Measurements from ENCODE around the gene SDS. TPM values are rescaled to one million over a fixed set of nuclear protein-coding genes. Genes with fewer than 3 reads are reported as not detected.

Gene SDS
- total and polyA plus RNA-seq, 2 experiments from 2014 or later, result 0.39 to 0.43 TPM

DNA sequence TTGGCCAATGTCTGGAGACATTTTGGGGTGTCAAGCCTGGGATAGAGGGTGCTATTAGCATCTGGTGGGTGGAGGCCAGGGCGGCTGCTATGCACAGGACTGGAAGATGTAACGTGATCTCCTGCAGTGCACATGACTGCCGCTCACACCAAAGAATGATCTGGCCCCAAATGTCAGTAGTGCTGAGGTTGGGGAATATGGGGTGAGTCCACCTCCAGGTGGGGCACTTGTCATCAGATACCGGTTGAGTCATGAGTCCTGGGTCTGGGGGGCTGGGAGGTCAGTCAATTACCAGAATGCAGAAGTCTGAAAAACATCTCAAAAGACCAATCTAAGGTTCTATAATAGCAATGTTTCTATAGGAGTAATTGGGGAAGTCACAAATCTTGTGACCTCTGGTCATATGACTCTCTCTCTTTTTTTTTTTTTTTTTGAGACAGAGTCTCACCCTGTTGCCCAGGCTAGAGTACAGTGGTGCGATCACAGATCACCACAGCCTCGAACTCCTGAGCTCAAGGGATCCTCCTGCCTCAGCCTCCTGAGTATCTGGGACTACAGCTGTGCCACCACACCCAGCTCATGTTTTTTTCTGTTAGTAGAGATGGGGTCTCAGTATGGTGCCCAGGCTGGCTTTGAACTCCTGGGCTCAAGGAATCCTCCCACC lies 12.5 kb upstream of the SDS start:
- H3K9me2 ChIP-seq (replicated peaks; ENCODE audit: insufficient read depth), result no peaks in the 10 kb centered on the region
- WGBS (ENCODE audit: low lambda C conversion rate, missing lambda C conversion rate), result 65% methylated on average over 6 of the region's 6 CpGs
- no peak for DNase-seq (ENCODE audit: low spot score)
- no peak overlapping the region for H3K4me2 ChIP-seq
- H3K27me3 ChIP-seq, result no peaks in the 10 kb centered on the region
- no peaks in the 10 kb centered on the region for H3K79me2 ChIP-seq
- no peaks in the 10 kb centered on the region for H4K20me1 ChIP-seq (ENCODE audit: insufficient read depth, poor library complexity, severe bottlenecking)
- no peaks in the 10 kb centered on the region for H3K36me3 ChIP-seq (replicated peaks; ENCODE audit: insufficient read depth, low read depth)
- TF ChIP-seq EZH2 (IDR thresholded peaks at IDR 0.05; ENCODE audit: borderline replicate concordance), result no peak
- TF ChIP-seq, protein P1, sequence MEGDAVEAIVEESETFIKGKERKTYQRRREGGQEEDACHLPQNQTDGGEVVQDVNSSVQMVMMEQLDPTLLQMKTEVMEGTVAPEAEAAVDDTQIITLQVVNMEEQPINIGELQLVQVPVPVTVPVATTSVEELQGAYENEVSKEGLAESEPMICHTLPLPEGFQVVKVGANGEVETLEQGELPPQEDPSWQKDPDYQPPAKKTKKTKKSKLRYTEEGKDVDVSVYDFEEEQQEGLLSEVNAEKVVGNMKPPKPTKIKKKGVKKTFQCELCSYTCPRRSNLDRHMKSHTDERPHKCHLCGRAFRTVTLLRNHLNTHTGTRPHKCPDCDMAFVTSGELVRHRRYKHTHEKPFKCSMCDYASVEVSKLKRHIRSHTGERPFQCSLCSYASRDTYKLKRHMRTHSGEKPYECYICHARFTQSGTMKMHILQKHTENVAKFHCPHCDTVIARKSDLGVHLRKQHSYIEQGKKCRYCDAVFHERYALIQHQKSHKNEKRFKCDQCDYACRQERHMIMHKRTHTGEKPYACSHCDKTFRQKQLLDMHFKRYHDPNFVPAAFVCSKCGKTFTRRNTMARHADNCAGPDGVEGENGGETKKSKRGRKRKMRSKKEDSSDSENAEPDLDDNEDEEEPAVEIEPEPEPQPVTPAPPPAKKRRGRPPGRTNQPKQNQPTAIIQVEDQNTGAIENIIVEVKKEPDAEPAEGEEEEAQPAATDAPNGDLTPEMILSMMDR (IDR thresholded peaks at IDR 0.05; ENCODE audit: poor library complexity), result no peak
- peaks cover 10% of the 10 kb centered on the region for H3K4me1 ChIP-seq (ENCODE audit: insufficient read depth)
- no peak overlapping the region for H2AFZ ChIP-seq
- no peak overlapping the region for H3K4me3 ChIP-seq
- no peak overlapping the region for H3K27ac ChIP-seq
- H3K9me3 ChIP-seq (ENCODE audit: low read depth), result no peaks in the 10 kb centered on the region

DNA sequence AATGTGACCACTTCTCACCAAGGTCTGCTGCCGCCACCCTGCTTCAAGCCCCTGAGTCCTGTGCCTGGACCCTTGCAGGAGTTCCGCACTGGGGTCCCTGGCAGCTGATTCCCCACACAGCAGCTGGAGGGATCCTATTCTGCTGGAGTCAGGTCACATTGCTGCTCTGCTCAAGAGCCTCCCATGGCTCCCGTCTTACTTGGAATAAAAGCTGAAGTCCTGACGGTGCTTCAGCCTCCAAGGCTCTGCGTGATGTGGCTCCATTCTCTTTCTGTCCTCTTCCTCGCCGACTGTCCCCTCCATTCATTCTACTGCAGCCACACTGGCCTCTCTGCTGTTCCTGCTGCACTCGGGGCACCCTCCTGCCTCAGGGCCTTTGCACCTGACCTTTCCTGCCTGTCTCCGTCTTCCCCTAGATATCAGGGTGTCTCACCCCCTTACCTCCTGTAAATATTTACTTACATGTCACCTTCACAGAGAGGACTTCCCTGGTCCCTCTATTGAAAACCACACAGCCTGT lies 10.9 kb upstream of the SDS start:
- Histone ChIP-seq H3K36me3 (replicated peaks; ENCODE audit: insufficient read depth, low read depth) (no peaks in the 10 kb centered on the region), H3K27me3 (no peaks in the 10 kb centered on the region), H4K20me1 (ENCODE audit: insufficient read depth, poor library complexity, severe bottlenecking) (no peaks in the 10 kb centered on the region), H3K4me3 (no peak overlapping the region), H3K4me1 (ENCODE audit: insufficient read depth) (peaks cover 10% of the 10 kb centered on the region), H3K27ac (no peak overlapping the region), H3K79me2 (no peaks in the 10 kb centered on the region), H3K9me2 (replicated peaks; ENCODE audit: insufficient read depth) (no peaks in the 10 kb centered on the region), H3K9me3 (ENCODE audit: low read depth) (no peaks in the 10 kb centered on the region), H2AFZ (no peak overlapping the region), H3K4me2 (no peak overlapping the region)
- 86% methylated on average over 9 of the region's 9 CpGs for WGBS (ENCODE audit: low lambda C conversion rate, missing lambda C conversion rate)
- DNase-seq (ENCODE audit: low spot score), result no peak
- no peak for TF ChIP-seq EZH2phosphoT487 (IDR thresholded peaks at IDR 0.05; ENCODE audit: low read depth, severe bottlenecking, unreplicated experiment)
- TF ChIP-seq, protein P1 (IDR thresholded peaks at IDR 0.05; ENCODE audit: poor library complexity), result no peak
- no peak for TF ChIP-seq EZH2 (IDR thresholded peaks at IDR 0.05; ENCODE audit: borderline replicate concordance)

DNA sequence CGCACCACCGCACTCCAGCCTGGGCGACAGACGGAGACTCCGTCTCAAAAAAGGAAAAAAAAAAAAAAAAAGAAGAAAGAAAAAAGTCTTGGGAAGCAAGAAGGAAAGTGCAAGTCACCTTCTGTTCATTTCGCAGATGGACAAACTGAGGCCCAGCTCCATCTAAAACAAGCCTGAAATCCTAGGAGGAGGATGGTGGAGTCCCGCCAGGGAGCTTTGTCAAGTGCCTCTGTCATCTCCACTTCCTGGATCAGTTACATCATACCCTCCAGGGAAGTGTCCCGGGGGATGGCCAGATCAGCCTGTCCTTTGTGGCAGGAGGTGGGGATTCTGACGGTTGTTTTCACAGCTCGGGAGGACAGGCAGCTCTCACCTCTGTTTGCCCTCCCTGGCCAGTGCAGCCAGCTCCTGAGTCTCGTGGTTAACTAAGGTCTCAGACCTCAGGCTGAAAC lies 9.8 kb upstream of the SDS start:
- no peaks in the 10 kb centered on the region for H3K79me2 ChIP-seq
- H2AFZ ChIP-seq, result no peak overlapping the region

More for the DNA sequence above, 9.8 kb upstream of the SDS start:
- Histone ChIP-seq H3K9me3 (ENCODE audit: low read depth) (no peaks in the 10 kb centered on the region), H4K20me1 (ENCODE audit: insufficient read depth, poor library complexity, severe bottlenecking) (no peaks in the 10 kb centered on the region), H3K4me1 (ENCODE audit: insufficient read depth) (peaks cover 9% of the 10 kb centered on the region), H3K27ac (no peak overlapping the region), H3K27me3 (no peaks in the 10 kb centered on the region), H3K36me3 (replicated peaks; ENCODE audit: insufficient read depth, low read depth) (no peaks in the 10 kb centered on the region), H3K9me2 (replicated peaks; ENCODE audit: insufficient read depth) (no peaks in the 10 kb centered on the region), H3K4me2 (no peak overlapping the region), H3K4me3 (no peak overlapping the region)
- WGBS (ENCODE audit: low lambda C conversion rate, missing lambda C conversion rate), result 67% methylated on average over 11 of the region's 11 CpGs
- DNase-seq (ENCODE audit: low spot score), result peak; percentile 32
- TF ChIP-seq EZH2phosphoT487 (IDR thresholded peaks at IDR 0.05; ENCODE audit: low read depth, severe bottlenecking, unreplicated experiment) (no peak), EZH2 (IDR thresholded peaks at IDR 0.05; ENCODE audit: borderline replicate concordance) (no peak)
- TF ChIP-seq, protein P1 (IDR thresholded peaks at IDR 0.05; ENCODE audit: poor library complexity), result no peak
